HG03060 (cell line): Measurements from ENCODE around the gene MUS81.

ENCODE experiments used
- ATAC-seq: cut with Tn5 transposase; IDR thresholded peaks from one replicate; pipeline ENCODE4 v1.9.1; 2021; ENCODE audit warnings: low read depth, moderate number of reproducible peaks; ENCODE audit not compliant: unreplicated experiment

MUS81 gene

DNA sequence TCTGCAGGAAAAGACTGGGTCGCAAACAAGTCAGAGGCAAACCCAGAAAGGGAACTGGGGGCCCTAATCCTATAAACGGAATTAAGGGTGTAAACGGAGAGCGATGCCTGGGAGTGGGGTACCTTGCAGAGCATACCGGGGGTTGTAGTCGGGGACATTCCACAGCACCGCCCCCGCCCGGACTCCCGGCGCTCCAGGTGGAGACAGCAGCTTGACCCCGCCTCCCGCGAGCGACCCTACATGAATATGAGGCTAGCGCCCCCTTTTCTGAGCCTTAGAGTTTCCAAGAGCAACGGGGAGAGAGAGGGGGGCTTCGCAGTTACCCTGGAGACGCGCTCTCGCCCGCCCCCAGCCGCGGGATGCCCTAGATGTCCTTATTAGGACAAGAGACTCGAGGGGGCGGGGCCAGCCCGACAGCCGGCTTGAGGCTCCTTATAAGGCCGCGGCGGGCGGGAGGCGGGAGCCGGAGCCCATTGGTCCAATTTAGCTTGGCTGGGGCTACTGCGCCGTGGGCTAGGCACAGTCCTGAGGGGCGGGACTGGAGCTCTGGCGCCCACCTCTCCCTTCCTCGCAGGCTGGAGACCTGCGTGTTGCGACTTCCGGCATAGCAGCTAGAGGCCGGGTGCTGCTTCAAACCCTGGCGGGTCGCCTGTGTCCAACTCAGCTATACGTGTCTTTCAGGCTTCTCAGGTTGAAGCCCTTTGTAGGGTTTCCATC is 980 bp upstream of the MUS81 start:
- peak; percentile 39 for ATAC-seq

- no peak for ATAC-seq
These were observed 388 bp upstream of the MUS81 start for GRCh38 chr11:65859812-65860277.

DNA sequence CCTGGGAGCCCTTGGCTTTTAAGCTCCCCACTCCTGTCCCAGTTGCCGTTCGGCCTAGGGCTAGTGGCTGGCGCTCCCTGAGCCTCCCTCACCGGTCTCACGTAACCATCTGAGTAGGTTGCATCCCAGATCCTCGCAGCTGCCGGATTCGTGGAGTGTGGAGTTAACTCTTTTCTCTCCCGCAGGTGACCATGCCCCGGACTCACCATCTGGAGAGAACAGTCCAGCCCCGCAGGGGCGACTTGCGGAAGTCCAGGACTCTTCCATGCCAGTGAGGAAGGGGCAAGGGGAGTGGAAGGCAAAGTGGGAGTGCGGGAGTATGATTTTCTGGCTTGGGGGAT is 902 bp downstream of the MUS81 start:
- no peak for ATAC-seq

DNA sequence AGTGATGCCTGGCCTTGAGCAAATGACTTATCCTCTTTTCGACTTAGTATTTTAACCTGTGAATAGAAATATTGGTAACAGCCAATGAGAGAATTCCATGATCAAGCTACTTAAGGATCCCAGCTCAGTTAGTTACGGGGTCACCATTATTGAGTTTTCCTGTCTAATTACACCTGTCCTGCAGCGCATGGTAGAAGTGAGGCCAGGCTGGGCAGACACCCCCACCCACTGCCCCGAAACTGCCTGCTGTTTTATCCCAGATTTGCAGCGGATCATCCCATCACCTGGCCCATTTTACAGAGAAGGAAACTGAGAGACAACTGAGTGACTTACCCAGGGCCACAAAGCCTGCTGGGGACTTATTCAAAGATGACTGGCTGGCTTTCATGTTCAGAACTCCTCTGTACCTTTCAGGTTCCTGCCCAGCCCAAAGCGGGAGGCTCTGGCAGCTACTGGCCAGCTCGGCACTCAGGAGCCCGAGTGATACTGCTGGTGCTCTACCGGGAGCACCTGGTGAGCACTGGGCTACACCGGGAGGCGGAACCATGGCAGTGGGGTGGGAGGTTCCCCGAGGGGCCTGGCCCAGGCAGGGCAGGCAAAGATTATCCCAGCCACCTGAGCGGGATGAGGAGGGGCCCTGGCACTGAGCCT is 1.4 kb downstream of the MUS81 start:
- no peak for ATAC-seq

DNA sequence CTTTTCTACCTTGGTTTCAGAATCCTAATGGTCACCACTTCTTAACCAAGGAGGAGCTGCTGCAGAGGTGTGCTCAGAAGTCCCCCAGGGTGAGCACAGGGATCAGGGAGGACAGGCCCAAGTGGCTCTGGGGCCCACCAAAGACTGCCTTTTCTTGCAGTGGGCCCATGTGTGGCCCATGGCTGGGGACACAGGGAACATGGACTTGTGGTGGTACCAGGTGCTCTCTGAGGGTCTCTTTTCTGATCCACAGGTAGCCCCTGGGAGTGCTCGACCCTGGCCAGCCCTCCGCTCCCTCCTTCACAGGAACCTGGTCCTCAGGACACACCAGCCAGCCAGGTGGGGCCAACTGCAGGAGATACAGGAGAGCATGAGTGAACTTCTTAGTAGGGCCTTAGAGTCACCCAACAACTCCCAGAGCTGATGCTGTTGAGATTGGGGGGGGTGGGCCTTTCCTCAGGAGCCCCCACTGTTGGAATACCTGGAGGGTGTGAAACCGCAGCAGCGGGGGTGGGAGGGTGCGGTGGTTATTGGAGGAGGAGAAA is 2.0 kb downstream of the MUS81 start:
- no peak for ATAC-seq

- no peak for ATAC-seq
These were observed 3.0 kb downstream of the MUS81 start for GRCh38 chr11:65862941-65863888.

DNA sequence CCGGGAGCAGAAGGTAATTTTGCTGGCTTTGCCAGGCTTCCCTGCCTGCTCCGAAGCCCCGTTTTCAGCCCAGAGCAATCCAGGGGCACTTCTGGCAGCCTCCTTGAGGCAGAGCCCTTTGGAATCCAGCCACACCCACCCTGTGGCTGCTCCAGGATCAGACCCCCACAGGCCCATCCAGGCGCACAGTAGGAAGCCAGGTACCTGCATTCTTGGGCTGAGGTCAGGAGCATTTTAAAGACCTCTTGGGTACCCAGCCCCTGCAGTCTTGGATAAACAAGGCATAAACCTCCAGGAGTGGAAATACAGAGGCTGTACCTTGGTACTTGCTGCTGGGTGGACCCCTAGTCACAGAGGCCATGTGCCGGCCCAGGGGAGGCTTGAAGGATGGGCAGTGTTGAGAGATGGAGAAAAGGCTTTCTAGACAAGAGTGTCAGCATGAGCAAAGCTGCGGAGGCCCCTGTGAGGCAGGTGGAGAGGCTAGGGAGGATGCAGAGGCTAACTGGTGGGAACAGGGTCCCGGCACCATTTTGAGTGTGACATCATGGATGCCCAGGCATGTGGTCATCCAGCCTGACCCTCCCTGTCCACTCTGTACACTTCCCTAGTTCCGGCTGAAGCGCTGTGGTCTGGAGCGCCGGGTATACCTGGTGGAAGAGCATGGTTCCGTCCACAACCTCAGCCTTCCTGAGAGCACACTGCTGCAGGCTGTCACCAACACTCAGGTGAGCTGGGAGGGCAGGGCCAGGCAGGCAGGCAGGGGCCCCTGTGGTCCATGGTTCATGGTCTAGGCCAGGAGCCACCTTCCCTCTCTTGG is 3.9 kb downstream of the MUS81 start:
- ATAC-seq, result no peak

DNA sequence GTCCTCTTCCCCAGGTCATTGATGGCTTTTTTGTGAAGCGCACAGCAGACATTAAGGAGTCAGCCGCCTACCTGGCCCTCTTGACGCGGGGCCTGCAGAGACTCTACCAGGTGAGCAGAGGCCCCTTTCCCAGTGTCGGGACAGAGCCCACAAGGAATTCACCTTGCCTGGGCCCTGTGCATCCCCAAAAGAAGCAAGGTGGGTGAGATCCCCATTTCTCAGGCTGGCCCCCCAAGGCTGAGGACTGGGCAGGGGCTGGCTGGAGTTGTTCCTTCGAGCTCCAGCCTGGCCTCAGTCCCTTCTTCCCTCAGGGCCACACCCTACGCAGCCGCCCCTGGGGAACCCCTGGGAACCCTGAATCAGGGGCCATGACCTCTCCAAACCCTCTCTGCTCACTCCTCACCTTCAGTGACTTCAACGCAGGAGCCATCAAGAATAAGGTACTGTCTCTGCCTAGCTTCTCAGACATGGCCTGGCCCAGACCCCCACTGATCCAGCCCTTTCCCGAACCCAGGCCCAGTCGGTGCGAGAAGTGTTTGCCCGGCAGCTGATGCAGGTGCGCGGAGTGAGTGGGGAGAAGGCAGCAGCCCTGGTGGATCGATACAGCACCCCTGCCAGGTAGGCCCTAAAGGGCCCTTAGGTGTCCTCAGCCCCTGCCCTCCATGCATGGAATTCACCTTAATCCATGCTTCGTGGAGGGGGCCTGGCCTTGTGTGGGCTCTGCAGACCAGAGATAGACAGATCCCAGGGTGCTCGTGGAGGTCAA is 4.7 kb downstream of the MUS81 start:
- ATAC-seq, result no peak

- ATAC-seq, result no peak
These were observed 5.4 kb downstream of the MUS81 start for GRCh38 chr11:65865550-65866172.

DNA sequence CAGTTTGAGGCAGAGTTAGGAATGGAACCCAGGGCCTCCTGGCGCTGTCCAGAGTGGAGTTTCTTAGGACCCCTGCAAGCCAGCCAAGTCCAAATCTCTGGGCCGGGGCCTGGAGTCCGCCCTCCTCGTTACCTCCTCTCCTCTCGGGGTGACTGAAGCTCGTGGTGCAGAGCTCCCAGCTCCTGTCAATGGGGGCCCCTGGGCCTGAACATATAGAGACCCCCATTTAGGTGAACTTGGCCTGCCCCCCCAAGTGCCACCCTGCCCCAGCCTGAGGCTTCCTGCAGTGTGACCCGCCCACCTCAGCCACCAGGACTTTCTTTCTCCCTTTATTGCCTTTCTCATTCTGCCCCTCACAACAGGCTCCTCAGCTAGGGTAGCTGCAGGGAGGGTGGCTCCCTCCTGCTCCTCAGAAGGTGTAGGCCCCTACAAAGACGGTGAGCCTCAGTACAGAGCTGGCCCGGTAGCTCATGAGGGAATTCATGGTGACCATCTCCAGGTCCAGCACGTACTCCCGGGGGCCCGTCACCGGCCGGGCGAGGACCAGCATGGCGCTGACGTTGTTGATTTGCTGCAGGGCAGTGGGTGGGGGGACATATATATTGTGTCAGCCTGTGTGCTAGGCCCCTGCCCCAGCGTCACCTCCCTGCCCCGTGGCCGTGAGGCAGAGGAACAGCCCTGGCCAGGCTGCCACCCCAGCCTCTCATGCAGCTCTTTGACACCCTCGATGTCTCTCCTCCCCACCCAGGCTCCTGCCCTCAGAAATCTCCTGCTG is 6.5 kb downstream of the MUS81 start:
- ATAC-seq, result no peak

DNA sequence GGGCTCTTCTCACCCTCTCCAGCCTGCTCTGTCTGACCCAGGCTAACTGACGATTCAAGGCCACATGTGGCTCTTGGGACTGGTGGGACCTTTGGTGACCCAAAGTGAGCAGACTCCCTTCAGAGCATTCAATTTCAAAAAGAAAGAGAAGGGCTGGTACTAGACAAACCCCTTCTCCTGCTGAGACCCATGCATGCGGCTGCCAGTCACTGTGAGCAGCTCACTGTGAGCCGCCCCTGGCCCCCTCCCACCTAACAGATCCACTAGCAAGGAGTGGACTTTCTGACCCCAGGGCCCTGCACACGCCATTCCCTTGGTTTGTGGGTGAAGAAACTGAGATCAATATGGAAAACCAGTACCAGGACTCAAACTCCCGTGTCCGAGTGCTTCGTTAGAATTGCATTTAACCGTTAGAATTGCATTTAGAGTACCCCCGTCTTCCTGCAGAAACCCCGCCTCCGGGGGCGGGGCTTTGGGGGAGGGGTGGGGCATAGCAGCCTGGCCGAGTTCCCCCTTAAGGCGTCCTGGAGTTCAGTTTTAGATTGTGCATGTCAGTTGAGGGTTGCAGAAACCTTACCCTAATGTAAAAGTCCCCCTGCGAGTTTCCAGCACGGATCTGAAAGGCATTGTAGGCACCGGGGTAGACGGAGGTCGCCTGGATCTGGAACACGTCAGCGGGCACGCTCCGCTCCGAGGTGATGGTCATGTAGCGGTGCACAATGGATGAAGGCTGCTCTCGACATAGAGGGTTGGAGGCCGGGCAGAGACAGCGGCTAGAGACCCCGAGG is 7.2 kb downstream of the MUS81 start:
- ATAC-seq, result no peak

GRCh38 chr11:65868076-65868667 is 7.9 kb downstream of the MUS81 start:
- ATAC-seq, result no peak

GRCh38 chr11:65868907-65869306 is 8.7 kb downstream of the MUS81 start:
- ATAC-seq, result no peak

DNA sequence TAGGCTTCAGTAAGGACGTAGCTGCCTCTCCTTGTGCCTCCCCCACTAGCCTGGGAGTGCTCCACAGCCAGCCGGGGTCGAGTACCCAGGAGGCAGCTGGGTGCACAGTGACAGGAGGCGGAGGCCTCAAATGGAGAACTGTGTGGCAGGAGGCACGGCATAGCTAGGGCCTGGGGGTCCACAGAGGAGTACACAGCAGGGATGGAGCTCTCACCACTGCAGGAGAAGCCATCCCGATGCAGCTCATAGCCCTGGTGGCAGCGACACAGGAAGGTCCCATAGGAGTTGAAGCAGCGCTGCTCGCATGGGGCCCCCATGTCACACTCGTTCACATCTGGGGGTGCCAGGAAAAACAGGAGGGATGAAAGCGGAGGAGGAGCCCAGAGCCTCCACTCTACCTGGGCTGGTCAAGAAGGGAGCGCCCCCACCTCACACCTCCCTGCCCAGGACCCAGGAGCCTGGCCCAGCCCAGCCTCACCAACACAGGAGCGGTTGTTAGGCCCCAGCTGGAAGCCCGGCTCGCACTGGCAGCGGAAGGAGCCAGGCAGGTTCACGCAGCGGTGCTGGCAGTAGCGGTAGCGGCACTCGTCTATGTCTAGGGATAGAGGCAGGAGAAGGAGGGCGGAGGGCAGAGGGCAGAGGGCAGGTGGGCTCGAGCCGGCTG is 9.5 kb downstream of the MUS81 start:
- ATAC-seq, result no peak

GRCh38 chr11:65870307-65870658 is 10.1 kb downstream of the MUS81 start:
- ATAC-seq, result no peak
